Activated T-cell treated with anti-CD3 and anti-CD28 coated beads, Interleukin-2, amount 50 U/mL, for 1 hour (primary cell): ENCODE results near the gene SERPINB13.

Experiments
- DNase-seq: peaks from one replicate; pipeline ENCODE4 v3.0.0-alpha.2; 2020

SERPINB13 gene, protein sequence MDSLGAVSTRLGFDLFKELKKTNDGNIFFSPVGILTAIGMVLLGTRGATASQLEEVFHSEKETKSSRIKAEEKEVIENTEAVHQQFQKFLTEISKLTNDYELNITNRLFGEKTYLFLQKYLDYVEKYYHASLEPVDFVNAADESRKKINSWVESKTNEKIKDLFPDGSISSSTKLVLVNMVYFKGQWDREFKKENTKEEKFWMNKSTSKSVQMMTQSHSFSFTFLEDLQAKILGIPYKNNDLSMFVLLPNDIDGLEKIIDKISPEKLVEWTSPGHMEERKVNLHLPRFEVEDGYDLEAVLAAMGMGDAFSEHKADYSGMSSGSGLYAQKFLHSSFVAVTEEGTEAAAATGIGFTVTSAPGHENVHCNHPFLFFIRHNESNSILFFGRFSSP

GRCh38 chr18:63586966-63587365 lies at the start of gene SERPINB13:
Gene SERPINB13 (plus strand): TSS chr18:63587343. CDS start chr18:63588668, 1,325 bp downstream.
- no peak for DNase-seq

DNA sequence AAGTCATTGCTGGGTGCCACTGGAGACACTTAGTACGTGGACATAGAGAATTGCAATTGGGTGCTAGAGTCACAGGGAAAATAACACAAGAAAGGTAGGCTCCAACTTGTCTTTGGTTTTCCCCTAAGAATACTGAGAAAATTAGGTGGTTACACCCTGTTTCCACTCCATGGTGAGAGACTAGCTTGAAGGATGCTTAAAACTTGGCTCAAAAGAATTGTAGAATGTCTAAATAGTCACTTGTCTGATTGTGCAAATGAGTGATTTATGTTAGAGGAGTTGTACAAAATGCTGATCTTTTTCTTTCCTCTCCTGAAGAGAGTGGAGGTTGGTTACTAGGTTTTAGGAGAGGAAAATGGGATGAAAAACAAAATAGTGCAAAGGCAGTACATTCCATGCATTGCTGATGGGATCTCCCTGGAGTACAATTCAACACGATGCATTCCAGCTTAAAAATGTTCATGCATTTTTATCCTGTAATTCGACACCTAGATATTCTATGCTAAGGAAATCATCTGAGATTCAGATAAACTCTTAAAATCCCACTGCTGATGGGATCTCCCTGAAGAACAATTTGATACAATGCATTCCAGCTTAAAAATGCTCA lies 47.1 kb upstream of the SERPINB13 start:
- no peak for DNase-seq

GRCh38 chr18:63542069-63542468 lies 45.1 kb upstream of the SERPINB13 start, which contains the start of gene SERPINB12:
Gene SERPINB12 (plus strand): TSS chr18:63542369. CDS start chr18:63556160, 13,791 bp downstream.
- DNase-seq: no peak

DNA sequence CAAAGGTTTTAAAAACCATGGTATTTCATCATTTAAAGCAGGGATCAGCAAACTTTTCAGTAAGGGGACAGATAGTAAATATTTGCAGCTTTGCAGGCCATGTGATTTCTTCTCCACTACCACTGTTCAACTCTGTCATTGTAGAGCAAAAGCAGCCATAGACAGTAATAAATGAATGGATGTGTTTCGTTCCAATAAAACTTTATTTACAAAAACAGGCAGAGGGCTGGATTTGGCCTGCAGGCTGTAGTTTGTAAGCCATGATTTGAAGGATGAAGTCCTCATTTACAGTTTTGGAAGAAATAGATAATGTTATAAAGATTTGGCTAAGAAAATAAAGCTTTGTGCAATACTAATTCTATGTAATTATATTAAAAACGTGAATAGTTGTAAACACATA lies 43.1 kb upstream of the SERPINB13 start:
- DNase-seq: no peak

GRCh38 chr18:63545000-63545399 lies 42.1 kb upstream of the SERPINB13 start:
- no peak for DNase-seq

GRCh38 chr18:63550068-63550467 lies 37.1 kb upstream of the SERPINB13 start:
- DNase-seq: no peak

GRCh38 chr18:63551769-63552168 lies 35.4 kb upstream of the SERPINB13 start:
- no peak for DNase-seq

DNA sequence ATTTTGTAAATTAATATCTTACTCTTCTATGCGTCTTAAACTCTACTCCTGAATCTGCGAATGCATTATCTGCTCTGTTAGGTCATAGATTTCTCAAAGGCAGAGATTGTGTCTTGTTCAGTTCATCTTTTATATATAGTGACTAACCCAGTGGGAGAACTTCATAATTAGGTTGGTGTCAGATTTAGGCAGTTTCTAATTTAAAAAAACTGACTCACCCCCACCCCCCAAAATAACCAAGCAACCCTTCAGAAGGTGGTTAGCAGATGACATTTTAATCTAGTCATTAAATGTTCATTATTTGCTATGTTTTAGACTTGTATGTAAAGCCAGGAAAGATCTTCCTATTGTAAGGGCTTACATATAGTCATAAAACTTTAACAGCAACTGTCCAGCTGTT lies 34.6 kb upstream of the SERPINB13 start:
- no peak for DNase-seq

DNA sequence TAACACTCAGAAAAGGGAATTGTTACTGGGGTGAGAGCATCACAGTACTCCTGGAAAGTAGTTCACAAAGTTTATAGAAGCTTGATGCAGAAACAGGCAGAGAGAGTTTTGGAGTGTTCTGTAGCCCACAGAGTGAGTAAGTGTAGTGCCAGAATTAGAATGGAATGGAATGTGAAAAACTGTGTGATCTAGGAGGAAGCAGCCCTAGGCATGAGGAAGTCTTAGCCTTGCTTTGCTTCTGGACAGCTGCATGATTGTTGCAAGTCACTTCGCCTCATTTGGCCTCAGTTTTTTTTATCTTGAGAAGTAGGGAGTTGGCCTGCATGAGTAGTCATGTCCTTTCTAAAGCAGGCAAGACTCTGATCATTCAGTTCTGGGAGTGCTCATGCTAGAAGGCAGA lies 34.1 kb upstream of the SERPINB13 start:
- DNase-seq: no peak

DNA sequence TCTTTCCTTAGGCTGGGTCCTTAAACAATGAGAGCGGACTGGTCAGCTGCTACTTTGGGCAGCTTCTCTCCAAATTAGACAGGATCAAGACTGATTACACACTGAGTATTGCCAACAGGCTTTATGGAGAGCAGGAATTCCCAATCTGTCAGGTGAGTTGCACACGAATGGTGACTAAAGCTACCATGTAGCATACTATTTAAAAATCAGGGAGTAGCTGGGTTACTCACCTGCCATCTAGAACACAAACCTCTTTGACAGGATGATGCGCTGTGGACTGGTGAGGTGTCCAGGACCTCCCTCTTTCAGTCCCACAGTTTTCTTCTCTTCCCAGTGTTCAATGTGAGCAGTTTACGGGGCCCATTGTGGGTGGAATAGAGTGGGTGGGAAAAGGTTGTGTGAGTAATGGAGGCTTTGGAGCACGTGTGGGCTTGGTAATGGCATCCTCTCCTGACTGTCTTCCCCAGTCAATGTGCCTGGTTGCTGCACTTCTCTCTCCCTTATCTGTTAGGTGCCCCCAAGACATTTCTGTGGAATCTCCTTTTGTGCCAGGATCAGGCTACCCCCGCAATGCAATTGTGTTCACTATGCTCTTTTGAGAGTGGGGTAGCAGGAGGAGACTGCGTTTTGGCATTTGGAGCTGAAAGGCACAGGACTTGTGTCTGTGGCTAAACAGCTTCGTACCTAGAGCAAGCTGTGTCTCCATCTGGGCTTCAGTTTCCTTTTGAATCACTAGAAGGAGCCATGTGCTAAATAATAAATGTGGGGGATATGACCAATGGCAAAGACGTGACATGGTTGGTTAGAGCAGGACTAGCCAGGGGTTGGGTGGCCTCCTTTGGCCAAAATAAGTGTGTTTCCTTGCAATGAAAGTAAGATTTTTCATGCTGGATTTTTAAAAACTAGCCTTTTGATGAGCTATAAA lies 27.3 kb upstream of the SERPINB13 start:
- no peak for DNase-seq

DNA sequence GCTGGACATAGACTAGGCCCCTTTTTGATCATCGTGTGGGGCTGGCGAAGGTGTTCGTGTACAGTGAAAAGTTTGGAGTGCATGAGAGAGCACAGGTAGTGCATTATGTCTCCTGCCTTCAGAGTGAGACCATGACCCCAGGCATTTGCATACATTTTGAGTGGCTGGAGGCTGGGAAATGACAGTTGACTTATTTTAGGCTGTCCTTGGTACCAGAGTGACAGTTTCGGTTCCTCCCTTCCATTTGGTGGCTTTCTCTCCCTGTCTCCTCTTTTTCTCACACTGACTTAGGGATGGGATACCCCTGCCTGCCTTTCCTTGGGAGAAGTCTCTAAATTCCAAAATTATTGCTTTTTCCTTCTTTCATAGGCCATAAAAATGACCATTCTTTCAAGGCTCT lies 24.9 kb upstream of the SERPINB13 start:
- DNase-seq: no peak

GRCh38 chr18:63564021-63564420 lies 23.1 kb upstream of the SERPINB13 start:
- no peak for DNase-seq

- no peak for DNase-seq
Measured at GRCh38 chr18:63564561-63564960, 22.6 kb upstream of the SERPINB13 start.

DNA sequence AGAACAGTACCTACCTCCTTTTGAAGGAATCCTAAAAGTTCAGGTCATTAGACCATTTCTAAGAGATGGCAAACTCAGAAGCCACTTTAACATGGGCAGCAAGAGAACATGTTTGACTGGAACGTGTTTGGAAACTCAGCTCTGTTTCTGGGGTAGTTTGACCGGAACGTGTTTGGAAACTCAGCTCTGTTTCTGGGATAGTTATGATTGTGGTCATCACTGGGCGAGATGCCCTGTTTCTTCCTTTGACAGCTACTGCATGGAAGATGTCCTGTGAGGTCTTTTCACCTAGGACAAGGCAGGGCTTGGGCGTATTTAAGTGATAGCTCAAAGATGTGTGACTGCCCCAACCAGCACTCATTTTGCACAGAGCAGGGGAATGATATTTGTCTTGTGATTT lies 19.9 kb upstream of the SERPINB13 start:
- no peak for DNase-seq

DNA sequence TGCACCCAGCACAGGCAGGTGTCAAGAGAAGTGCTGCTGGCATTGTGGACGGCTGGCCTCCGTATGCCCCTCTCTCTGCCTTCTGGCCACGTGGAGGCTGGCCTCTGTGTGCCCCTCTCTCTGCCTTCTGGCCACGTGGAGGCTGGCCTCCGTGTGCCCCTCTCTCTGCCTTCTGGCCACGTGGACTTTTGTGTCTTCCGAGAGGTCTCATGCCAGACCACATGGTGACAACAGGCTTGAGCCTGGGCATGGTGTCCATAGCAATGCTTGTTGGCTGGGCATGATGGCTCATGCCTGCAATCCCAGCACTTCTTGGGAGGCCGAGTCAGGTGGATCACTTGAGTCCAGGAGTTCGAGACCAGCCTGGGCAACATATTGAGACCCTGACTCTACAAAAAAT lies 19.3 kb upstream of the SERPINB13 start:
- DNase-seq: no peak

DNA sequence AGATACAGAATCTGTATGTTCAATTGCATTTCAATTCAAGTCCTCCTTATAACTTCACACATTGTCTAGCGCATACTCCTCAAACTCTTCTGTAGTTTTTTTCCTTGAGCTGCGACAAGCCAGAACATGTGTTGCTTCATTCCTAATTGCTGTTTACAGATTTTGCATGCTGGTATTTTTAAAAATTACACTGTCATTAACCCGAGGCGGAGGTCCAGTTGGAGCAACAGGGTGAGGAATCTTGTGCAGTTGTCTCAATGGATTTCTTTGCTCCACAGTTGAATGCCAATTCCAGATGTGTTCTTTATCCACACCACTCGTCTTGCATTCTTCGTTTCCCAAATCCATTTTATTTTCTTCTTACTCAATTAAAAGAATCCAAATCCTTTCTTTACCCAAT lies 16.4 kb upstream of the SERPINB13 start:
- no peak for DNase-seq

DNA sequence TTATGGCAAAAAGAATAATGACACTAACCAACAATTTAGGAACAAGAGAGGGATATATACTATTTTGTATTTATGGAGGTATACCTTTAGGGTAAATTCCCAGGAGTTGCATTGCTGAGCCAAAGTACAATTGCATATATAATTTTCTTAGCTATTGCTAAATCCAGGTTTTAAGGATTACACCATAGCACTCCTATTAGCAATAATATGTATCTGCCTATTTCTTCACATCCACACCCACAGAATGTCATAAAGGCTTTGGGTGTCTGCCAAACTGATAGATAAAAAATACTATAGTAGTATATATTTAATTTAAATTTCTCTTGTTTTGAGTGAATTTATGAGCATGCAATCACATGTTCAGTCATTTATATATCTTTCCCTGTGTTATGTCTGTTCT lies 11.5 kb upstream of the SERPINB13 start:
- no peak for DNase-seq

DNA sequence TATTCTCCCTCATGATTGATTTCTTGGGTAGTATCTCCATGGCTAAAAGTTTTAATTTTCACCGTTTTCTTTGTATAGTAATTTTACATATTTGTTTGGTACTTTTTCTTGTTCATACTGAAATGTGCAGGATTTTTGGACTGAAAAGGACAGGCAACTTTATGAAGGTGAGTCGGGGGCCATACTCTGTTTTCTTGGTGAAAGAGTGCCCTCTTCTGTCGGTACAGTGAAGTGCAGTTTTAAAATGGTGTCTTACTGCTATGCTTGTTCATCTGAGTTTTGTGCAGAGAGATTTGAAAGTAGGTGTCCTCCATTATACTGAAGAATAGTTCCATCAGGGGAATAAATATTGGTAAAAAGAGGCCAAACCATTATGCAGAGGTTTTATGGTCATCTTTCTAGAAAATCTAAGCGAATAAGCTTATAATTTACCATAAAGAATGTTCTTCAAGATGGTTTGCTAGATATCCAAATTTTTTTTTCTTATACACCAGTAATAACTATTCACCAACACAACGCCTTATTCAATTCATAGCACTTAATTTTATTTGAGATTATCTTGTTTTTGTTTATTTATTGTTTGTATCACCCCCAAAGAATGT lies 8.7 kb upstream of the SERPINB13 start:
- DNase-seq: no peak

DNA sequence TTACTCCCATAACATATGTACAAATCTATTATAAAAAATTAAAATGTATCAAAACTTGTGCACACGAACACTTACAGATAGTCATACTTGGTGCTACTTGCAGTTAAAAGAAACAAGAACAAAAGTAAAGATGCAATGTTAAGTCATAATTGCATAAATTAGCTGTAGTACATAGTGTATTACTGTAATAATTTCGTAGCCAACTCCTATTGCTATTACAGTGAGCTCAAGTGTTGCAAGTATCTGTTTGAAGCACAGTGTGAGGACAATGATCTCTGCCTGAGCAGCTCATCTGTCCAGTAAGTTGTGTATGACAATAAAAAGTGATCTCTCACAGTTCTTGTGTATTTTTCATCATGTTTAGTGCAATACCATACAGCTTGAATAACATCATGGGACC lies 7.5 kb upstream of the SERPINB13 start:
- DNase-seq: no peak

DNA sequence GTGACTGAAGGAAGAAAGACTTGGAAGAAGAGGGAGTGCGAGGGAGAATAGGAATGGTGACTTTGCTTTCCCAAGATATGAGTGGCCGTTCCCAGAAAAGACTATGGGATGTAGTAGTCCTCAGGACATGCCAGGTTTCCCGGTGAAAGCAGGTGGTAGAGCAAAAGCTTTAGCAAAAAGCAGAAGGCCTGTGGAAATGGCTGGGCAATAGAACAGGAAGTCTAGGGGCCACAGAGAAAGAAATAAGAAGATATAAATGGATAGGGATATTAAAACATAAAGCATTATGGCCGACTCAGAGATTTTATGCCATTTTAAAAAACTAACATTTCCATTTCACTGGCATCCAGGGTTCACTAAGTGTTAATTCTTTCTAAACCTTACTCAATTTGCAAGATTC lies 1.2 kb upstream of the SERPINB13 start:
- DNase-seq: no peak

DNA sequence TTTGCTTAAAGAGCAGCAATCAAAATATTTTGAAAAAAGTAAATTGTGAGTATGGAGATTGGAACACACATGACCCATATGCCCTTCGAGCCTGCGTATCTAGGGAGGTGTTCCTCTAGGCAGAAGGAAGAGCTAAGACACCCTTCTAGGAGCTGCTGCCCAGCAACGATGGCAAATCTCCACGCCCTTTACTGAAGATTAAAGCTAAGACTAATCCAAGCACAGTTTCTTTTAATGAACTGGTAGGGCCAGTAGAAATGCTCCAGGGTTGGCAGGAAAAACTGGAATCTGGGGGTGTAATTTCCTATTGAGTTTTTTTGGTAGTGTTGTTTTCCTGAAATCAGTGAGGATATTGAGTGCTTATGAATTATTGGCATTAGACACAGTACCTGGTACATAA lies 712 bp upstream of the SERPINB13 start:
- no peak for DNase-seq

DNA sequence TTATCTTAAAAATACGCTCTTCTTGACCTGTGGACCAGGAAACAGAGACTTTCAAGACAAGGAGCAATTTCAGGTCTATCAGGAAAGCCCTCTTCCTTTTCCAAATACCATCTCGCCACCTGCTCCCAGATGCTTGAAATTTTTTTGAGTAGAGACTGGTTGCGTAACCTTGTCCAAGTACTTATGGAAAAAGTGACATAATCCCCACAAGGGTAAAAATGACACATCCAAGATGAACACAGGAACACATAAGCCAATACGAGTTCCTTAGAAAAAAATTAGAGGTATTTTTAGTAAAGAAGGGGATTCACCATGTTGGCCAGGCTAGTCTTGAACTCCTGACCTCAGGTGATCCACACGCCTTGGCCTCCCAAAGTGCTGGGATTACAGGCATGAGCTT lies 1.8 kb downstream of the SERPINB13 start:
- DNase-seq: no peak

DNA sequence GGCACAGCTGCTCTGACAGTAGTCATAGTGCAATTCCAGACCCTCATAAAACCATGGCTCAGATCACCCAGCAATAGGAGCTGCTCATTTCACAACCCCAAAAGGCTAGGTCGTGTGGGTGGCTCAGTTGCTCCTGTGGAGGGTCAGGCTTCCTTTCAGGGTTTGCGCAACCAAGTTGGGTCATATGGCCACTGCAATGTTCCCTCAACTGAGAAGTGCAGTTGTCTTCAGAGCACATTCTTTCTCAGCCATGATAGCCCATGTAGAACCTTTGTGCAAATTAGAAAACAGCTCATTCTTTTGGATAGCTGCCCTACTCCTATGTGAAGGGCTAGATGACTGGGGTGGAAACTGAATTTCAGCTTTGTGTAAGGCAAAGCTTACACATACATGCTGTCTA lies 3.2 kb downstream of the SERPINB13 start:
- no peak for DNase-seq
